Measurements from ENCODE around the gene SAC3D1.

GRCh38 chr11:64996327-64996709, 44.7 kb upstream of the SAC3D1 start:
- TF ChIP-seq CTCF (IDR thresholded peaks at IDR 0.05; ENCODE audit: control extremely low read depth in 1 of 3, insufficient read depth in 1 of 3, low read depth in 1 of 3, low read length in 3 of 3) (no peak), NRF1 (IDR thresholded peaks at IDR 0.05; ENCODE audit: low read depth, low read length) (no peak), RBBP5 (IDR thresholded peaks at IDR 0.05; ENCODE audit: borderline replicate concordance, low read depth, low read length) (no peak), YY1 (IDR thresholded peaks at IDR 0.05; ENCODE audit: low read depth, low read length) (no peak), FOSL1 (IDR thresholded peaks at IDR 0.05; ENCODE audit: insufficient read depth, low read depth, low read length) (no peak), SP1 (IDR thresholded peaks at IDR 0.05; ENCODE audit: low read depth, low read length) (no peak)
